HepG2 (cell line): ENCODE data around the gene LRP10. TPM values are rescaled to one million over a fixed set of nuclear protein-coding genes. Genes with fewer than 3 reads are reported as not detected.

Source experiments
- FOXC1 ChIP-seq: sonication (generic); formaldehyde crosslinking; IDR thresholded peaks from 2 replicates; pipeline ENCODE4 v1.8.0; 2022; ENCODE audit warnings: mild to moderate bottlenecking, missing genetic modification reagents, borderline replicate concordance
- FOXJ3 ChIP-seq: sonication (generic); formaldehyde crosslinking; IDR thresholded peaks from 2 replicates; pipeline ENCODE4 v1.4.0; 2020; ENCODE audit warnings: missing genetic modification reagents, mild to moderate bottlenecking, borderline replicate concordance
- HNRNPLL ChIP-seq: fragments of 200-400 bp; formaldehyde crosslinking; IDR thresholded peaks from 2 replicates; pipeline ENCODE4 v1.6.1; 2017; ENCODE audit warnings: mild to moderate bottlenecking, low read depth, low read length; ENCODE audit not compliant: poor library complexity, severe bottlenecking
- IRF2 ChIP-seq: IDR thresholded peaks from 2 replicates; pipeline ENCODE4 v1.6.1; 2018; ENCODE audit warnings: missing genetic modification reagents, missing compliant biosample characterization
- MED13 ChIP-seq: sonication (generic); formaldehyde crosslinking; IDR thresholded peaks from 2 replicates; pipeline ENCODE4 v1.5.0; 2020; ENCODE audit warnings: missing genetic modification reagents
- MTERF4 ChIP-seq: sonication (generic); formaldehyde crosslinking; IDR thresholded peaks from 2 replicates; pipeline ENCODE4 v1.8.0; 2023; ENCODE audit warnings: mild to moderate bottlenecking, missing genetic modification reagents
- SP4 ChIP-seq: sonication (generic); formaldehyde crosslinking; IDR thresholded peaks from 2 replicates; pipeline ENCODE4 v1.8.1; 2023; ENCODE audit warnings: mild to moderate bottlenecking, missing genetic modification reagents
- ZBTB10 ChIP-seq: sonication (generic); formaldehyde crosslinking; IDR thresholded peaks from 2 replicates; pipeline ENCODE4 v1.4.0; 2020; ENCODE audit warnings: missing genetic modification reagents, borderline replicate concordance
- ZFP91 ChIP-seq: sonication (generic); formaldehyde crosslinking; IDR thresholded peaks from 2 replicates; pipeline ENCODE4 v1.9.0; 2022; ENCODE audit warnings: missing genetic modification reagents, mild to moderate bottlenecking, borderline replicate concordance
- ZNF350 ChIP-seq: sonication (generic); formaldehyde crosslinking; IDR thresholded peaks from 2 replicates; pipeline ENCODE4 v1.4.0; 2020; ENCODE audit warnings: mild to moderate bottlenecking, low read depth, missing genetic modification reagents, borderline replicate concordance
- ZNF430 ChIP-seq: sonication (generic); formaldehyde crosslinking; IDR thresholded peaks from 2 replicates; pipeline ENCODE4 v1.9.0; 2021; ENCODE audit warnings: mild to moderate bottlenecking, missing genetic modification reagents
- ZNF546 ChIP-seq: sonication (generic); formaldehyde crosslinking; conservative IDR thresholded peaks from 2 replicates; pipeline ENCODE4 v1.8.1; 2023; ENCODE audit warnings: mild to moderate bottlenecking, missing genetic modification reagents
- ZNF720 ChIP-seq: sonication (generic); formaldehyde crosslinking; IDR thresholded peaks from 2 replicates; pipeline ENCODE4 v1.4.0; 2020; ENCODE audit warnings: missing genetic modification reagents
- ZNF75D ChIP-seq: sonication (generic); formaldehyde crosslinking; IDR thresholded peaks from 2 replicates; pipeline ENCODE4 v1.8.1; 2023; ENCODE audit warnings: missing genetic modification reagents, mild to moderate bottlenecking, borderline replicate concordance
- polyA plus RNA-seq, 8 experiments: library from polyadenylated mRNA; depleted of rRNA in 3 of 8; stranded (reverse) in 7 of 8; unstranded in 1 of 8; fragments of >200 nt; fragmentation: Illumina TruSeq in 4 of 8; extraction: Trizol in 4 of 8; gene quantifications; 2 replicates each; pipeline versions ENCODE4 v1.2.1 to v1.2.3, GENCODE V29; 2011 to 2016; ENCODE audit warnings: low read depth in 4 of 8, missing spikeins in 1 of 8, mixed read lengths in 1 of 8; ENCODE audit not compliant: insufficient read depth in 1 of 8
- total RNA-seq, 5 experiments: library from RNA; depleted of rRNA; stranded (reverse); fragments of >200 nt; fragmentation: Illumina TruSeq; extraction: Trizol; gene quantifications; 2 replicates each; pipeline ENCODE4 v1.2.3, GENCODE V29; 2016; ENCODE audit warnings: low read depth in 1 of 5
- TF ChIP-seq, protein P1 (sequence below): sonication (generic); formaldehyde crosslinking; conservative IDR thresholded peaks from 2 replicates; pipeline ENCODE4 v1.4.0; 2020; ENCODE audit warnings: missing genetic modification reagents
- TF ChIP-seq, protein P2 (sequence below), 2 experiments: sonication (generic) in 1 of 2; formaldehyde crosslinking in 1 of 2; IDR thresholded peaks; 2 replicates each; pipeline versions ENCODE4 v1.4.0 to v1.6.1; 2018 to 2020; ENCODE audit warnings: missing genetic modification reagents in 2 of 2, borderline replicate concordance in 1 of 2, low read depth in 1 of 2, mild to moderate bottlenecking in 1 of 2, missing biosample characterization in 1 of 2
- TF ChIP-seq, protein P3 (sequence below): IDR thresholded peaks from 2 replicates; pipeline ENCODE4 v1.6.1; 2012; ENCODE audit warnings: inconsistent platforms

LRP10 gene
- total and polyA plus RNA-seq, 2 of the 13 experiments (the other 11 are each of a cell fraction or from before 2014, with no cell fraction given), result 16.9 to 45.2 TPM

DNA sequence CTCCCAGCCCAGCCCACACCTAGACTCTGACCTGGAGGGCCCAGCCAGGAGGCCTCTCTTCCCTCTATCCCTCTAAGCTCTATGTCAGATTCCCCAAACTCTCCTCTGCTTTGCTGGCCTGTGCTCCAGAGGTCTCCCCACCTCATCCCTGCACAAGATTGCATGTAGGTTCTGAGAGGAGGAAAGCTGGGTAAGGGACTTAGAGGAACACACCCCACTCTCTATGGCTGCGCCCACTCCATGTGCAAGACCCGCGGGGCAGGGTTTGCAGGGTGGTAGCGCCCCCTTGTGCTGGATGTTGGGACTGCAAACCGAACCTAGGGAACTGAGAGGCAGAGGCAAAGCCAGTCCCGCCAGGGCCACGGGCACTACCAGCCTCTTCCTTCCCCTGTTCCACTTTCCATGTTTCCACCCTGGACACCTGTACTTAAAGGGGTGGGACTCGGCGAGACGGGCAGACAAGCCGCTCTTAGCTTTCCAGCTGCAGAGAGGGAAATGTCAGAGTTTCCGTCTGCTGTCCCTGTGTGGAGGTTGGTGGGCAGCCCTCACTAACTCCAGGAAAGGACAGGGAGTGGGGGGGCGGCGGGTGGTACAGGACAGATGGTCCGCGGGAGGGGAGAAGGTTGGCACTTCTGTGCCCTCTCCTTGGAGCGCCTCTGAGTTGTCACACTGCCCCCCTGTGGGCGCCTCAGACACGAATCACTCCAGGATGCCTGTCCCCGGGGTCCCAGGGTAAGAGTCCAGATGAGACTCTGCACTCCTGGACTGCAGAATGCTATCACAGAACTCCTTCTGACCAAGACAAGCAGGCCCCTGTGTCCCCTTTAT, 18.4 kb upstream of the LRP10 start (continued):
- peak; percentile 97 for TF ChIP-seq ZFP91
- 0 out of 2 replicates have a peak, but pooled peaks have one; percentile 51 for TF ChIP-seq ZNF546 (CRISPR knock-in tag)
- no peak for TF ChIP-seq ZNF720 (CRISPR knock-in tag)
- peak; percentile 70; the same call in 1 of the 2 replicates for TF ChIP-seq SP4 (CRISPR knock-in tag)
- TF ChIP-seq ZNF350 (CRISPR knock-in tag), result peak; percentile 97
- peak; percentile 44 for TF ChIP-seq HNRNPLL
- no peak for TF ChIP-seq FOXJ3 (CRISPR knock-in tag)
- peak; percentile 51; the same call in 1 of the 2 replicates for TF ChIP-seq ZNF430 (CRISPR knock-in tag)
- no peak for TF ChIP-seq ZNF75D (CRISPR knock-in tag)
- 0 out of 2 replicates have a peak, but pooled peaks have one; percentile 15 for TF ChIP-seq MED13 (CRISPR knock-in tag)
- peak; percentile 99 for TF ChIP-seq FOXC1
- peak; percentile 93 for TF ChIP-seq MTERF4 (CRISPR knock-in tag)
- TF ChIP-seq ZBTB10 (CRISPR knock-in tag), result no peak
- TF ChIP-seq, protein P1, sequence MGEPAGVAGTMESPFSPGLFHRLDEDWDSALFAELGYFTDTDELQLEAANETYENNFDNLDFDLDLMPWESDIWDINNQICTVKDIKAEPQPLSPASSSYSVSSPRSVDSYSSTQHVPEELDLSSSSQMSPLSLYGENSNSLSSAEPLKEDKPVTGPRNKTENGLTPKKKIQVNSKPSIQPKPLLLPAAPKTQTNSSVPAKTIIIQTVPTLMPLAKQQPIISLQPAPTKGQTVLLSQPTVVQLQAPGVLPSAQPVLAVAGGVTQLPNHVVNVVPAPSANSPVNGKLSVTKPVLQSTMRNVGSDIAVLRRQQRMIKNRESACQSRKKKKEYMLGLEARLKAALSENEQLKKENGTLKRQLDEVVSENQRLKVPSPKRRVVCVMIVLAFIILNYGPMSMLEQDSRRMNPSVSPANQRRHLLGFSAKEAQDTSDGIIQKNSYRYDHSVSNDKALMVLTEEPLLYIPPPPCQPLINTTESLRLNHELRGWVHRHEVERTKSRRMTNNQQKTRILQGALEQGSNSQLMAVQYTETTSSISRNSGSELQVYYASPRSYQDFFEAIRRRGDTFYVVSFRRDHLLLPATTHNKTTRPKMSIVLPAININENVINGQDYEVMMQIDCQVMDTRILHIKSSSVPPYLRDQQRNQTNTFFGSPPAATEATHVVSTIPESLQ, result no peak
- TF ChIP-seq, protein P2, sequence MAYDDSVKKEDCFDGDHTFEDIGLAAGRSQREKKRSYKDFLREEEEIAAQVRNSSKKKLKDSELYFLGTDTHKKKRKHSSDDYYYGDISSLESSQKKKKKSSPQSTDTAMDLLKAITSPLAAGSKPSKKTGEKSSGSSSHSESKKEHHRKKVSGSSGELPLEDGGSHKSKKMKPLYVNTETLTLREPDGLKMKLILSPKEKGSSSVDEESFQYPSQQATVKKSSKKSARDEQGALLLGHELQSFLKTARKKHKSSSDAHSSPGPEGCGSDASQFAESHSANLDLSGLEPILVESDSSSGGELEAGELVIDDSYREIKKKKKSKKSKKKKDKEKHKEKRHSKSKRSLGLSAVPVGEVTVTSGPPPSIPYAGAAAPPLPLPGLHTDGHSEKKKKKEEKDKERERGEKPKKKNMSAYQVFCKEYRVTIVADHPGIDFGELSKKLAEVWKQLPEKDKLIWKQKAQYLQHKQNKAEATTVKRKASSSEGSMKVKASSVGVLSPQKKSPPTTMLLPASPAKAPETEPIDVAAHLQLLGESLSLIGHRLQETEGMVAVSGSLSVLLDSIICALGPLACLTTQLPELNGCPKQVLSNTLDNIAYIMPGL (CRISPR knock-in tag; IDR thresholded peaks at IDR 0.05; ENCODE audit: borderline replicate concordance in 1 of 2, low read depth in 1 of 2), result peak; percentile 99 to 100
- TF ChIP-seq, protein P3, sequence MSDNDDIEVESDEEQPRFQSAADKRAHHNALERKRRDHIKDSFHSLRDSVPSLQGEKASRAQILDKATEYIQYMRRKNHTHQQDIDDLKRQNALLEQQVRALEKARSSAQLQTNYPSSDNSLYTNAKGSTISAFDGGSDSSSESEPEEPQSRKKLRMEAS, result peak; percentile 87
- TF ChIP-seq IRF2 (CRISPR knock-in tag), result peak; percentile 93
